ENCODE measurements around the gene HADH. TPM values are rescaled to one million over a fixed set of nuclear protein-coding genes. Genes with fewer than 3 reads are reported as not detected.

The HADH gene
- total RNA-seq, 5 donors from 2014 or later (not counting 1 experiment from before 2014, with no cell fraction given) = 14.2 to 25.0 (median 17.8) TPM

- peaks cover 43 to 48% (median 45%) of the 10 kb centered on the region in 3 donors for H3K4me1 Mint-ChIP-seq
- H3K36me3 ChIP-seq (ENCODE audit: control insufficient read depth in 2 of 2, extremely low read depth in 1 of 2, insufficient read depth in 1 of 2, low read length in 1 of 2) = peaks cover 5 to 16% of the 10 kb centered on the region in 2 donors
- H3K27me3 Mint-ChIP-seq = no peaks in the 10 kb centered on the region
- no CpG with 5 or more reads among the region's 3 CpGs for WGBS (ENCODE audit: insufficient coverage)
- peak in 3 of 4 experiments; percentile 33 to 43 (median 36) for ATAC-seq (replicated peaks in 1 of 4)
- no peak overlapping the region for H3K27ac ChIP-seq (ENCODE audit: low read length)
- H3K4me3 Mint-ChIP-seq = no peak overlapping the region
- ChIA-PET POLR2A (no interaction called here), CTCF (interaction anchor here in 1 of 2 donors (1.7 kb wide), 1 partner anchor 12 kb away, joined by 5 read pairs; no protein-coding TSS in a partner anchor)
- H3K9me3 ChIP-seq = no peaks in the 10 kb centered on the region
- peak in 1 of 35 experiments; percentile 38 for DNase-seq
- peaks cover 15% of the 10 kb centered on the region for H3K36me3 Mint-ChIP-seq
- no peaks in the 10 kb centered on the region for H3K9me3 Mint-ChIP-seq
- H3K27ac Mint-ChIP-seq = peak overlapping the region; percentile 88 to 89
- peaks cover 13 to 19% of the 10 kb centered on the region in 2 experiments for H3K4me1 ChIP-seq (ENCODE audit: control insufficient read depth in 1 of 2, extremely low read depth in 1 of 2, insufficient read depth in 2 of 2, low read length in 2 of 2)
- H3K4me3 ChIP-seq (ENCODE audit: control insufficient read depth in 1 of 2, extremely low read depth in 1 of 2, low read length in 1 of 2) = no peak overlapping the region
- no peaks in the 10 kb centered on the region for H3K27me3 ChIP-seq (replicated peaks in 1 of 2; ENCODE audit: control insufficient read depth in 2 of 2, extremely low read depth in 1 of 2, insufficient read depth in 2 of 2, low read length in 1 of 2)
Observed at GRCh38 chr4:108042927-108043326, 53.2 kb downstream of the HADH start.

GRCh38 chr4:108043526-108043925 is 53.8 kb downstream of the HADH start:
- ChIA-PET POLR2A (no interaction called here), CTCF (interaction anchor here in 1 of 2 donors (1.0 to 1.7 kb wide), 2 partner anchors 10 to 12 kb away, joined by 3 to 5 read pairs; no protein-coding TSS in a partner anchor)
- no peak for DNase-seq
- Histone ChIP-seq H3K4me1 (ENCODE audit: control insufficient read depth in 1 of 2, extremely low read depth in 1 of 2, insufficient read depth in 2 of 2, low read length in 2 of 2) (peaks cover 17 to 21% of the 10 kb centered on the region in 2 experiments), H3K27ac (ENCODE audit: low read length) (peak overlapping the region; percentile 14), H3K4me3 (ENCODE audit: control insufficient read depth in 1 of 2, extremely low read depth in 1 of 2, low read length in 1 of 2) (no peak overlapping the region), H3K9me3 (no peaks in the 10 kb centered on the region), H3K36me3 (ENCODE audit: control insufficient read depth in 2 of 2, extremely low read depth in 1 of 2, insufficient read depth in 1 of 2, low read length in 1 of 2) (peaks cover 11 to 22% of the 10 kb centered on the region in 2 donors), H3K27me3 (replicated peaks in 1 of 2; ENCODE audit: control insufficient read depth in 2 of 2, extremely low read depth in 1 of 2, insufficient read depth in 2 of 2, low read length in 1 of 2) (no peaks in the 10 kb centered on the region)
- Mint-ChIP-seq H3K27ac (peak overlapping the region; percentile 88 to 89), H3K36me3 (peaks cover 19% of the 10 kb centered on the region), H3K4me1 (peaks cover 46 to 50% (median 49%) of the 10 kb centered on the region in 3 donors), H3K9me3 (no peaks in the 10 kb centered on the region), H3K27me3 (no peaks in the 10 kb centered on the region), H3K4me3 (no peak overlapping the region)
- peak; percentile 54 to 58 (median 57) for ATAC-seq (replicated peaks in 1 of 4)
- WGBS (ENCODE audit: insufficient coverage) = 73% methylated on average over 5 of the region's 5 CpGs

GRCh38 chr4:108044951-108045686 is 55.4 kb downstream of the HADH start:
- peak overlapping the region; percentile 77 to 81 for H3K27ac Mint-ChIP-seq
- ChIA-PET CTCF (interaction anchor here in 1 of 2 donors (0.6 kb wide), 1 partner anchor 570 kb away, joined by 3 read pairs; no protein-coding TSS in a partner anchor), POLR2A (no interaction called here)
- ATAC-seq (replicated peaks in 1 of 4) = peak in 3 of 4 experiments; percentile 4 to 15 (median 4)
- peaks cover 11 to 28% of the 10 kb centered on the region in 2 donors for H3K36me3 ChIP-seq (ENCODE audit: control insufficient read depth in 2 of 2, extremely low read depth in 1 of 2, insufficient read depth in 1 of 2, low read length in 1 of 2)
- no peaks in the 10 kb centered on the region for H3K27me3 Mint-ChIP-seq
- H3K9me3 Mint-ChIP-seq = no peaks in the 10 kb centered on the region
- peak overlapping the region in 1 of 3 donors; percentile 48 for H3K4me3 Mint-ChIP-seq
- H3K9me3 ChIP-seq = no peaks in the 10 kb centered on the region
- peaks cover 28 to 29% of the 10 kb centered on the region in 2 experiments for H3K4me1 ChIP-seq (ENCODE audit: control insufficient read depth in 1 of 2, extremely low read depth in 1 of 2, insufficient read depth in 2 of 2, low read length in 2 of 2)
- H3K27me3 ChIP-seq (replicated peaks in 1 of 2; ENCODE audit: control insufficient read depth in 2 of 2, extremely low read depth in 1 of 2, insufficient read depth in 2 of 2, low read length in 1 of 2) = no peaks in the 10 kb centered on the region
- 100% methylated on average over 1 of the region's 9 CpGs for WGBS (ENCODE audit: insufficient coverage)
- no peak overlapping the region for H3K4me3 ChIP-seq (ENCODE audit: control insufficient read depth in 1 of 2, extremely low read depth in 1 of 2, low read length in 1 of 2)
- no peak for DNase-seq
- H3K4me1 Mint-ChIP-seq = peaks cover 60 to 63% (median 60%) of the 10 kb centered on the region in 3 donors
- peaks cover 28% of the 10 kb centered on the region for H3K36me3 Mint-ChIP-seq
- H3K27ac ChIP-seq (ENCODE audit: low read length) = no peak overlapping the region

GRCh38 chr4:108045687-108046024 is 56.0 kb downstream of the HADH start:
- Mint-ChIP-seq H3K27ac (peak overlapping the region; percentile 77 to 81), H3K4me1 (peaks cover 65 to 68% (median 66%) of the 10 kb centered on the region in 3 donors), H3K27me3 (no peaks in the 10 kb centered on the region), H3K4me3 (peak overlapping the region in 1 of 3 donors; percentile 48), H3K9me3 (no peaks in the 10 kb centered on the region), H3K36me3 (peaks cover 28% of the 10 kb centered on the region)
- Histone ChIP-seq H3K9me3 (no peaks in the 10 kb centered on the region), H3K4me1 (ENCODE audit: control insufficient read depth in 1 of 2, extremely low read depth in 1 of 2, insufficient read depth in 2 of 2, low read length in 2 of 2) (peaks cover 31 to 35% of the 10 kb centered on the region in 2 experiments), H3K36me3 (ENCODE audit: control insufficient read depth in 2 of 2, extremely low read depth in 1 of 2, insufficient read depth in 1 of 2, low read length in 1 of 2) (peaks cover 11 to 28% of the 10 kb centered on the region in 2 donors), H3K27me3 (replicated peaks in 1 of 2; ENCODE audit: control insufficient read depth in 2 of 2, extremely low read depth in 1 of 2, insufficient read depth in 2 of 2, low read length in 1 of 2) (no peaks in the 10 kb centered on the region), H3K4me3 (ENCODE audit: control insufficient read depth in 1 of 2, extremely low read depth in 1 of 2, low read length in 1 of 2) (no peak overlapping the region), H3K27ac (ENCODE audit: low read length) (peak overlapping the region; percentile 56)
- ATAC-seq (replicated peaks in 1 of 4) (peak in 3 of 4 experiments; percentile 26 to 63 (median 34)), DNase-seq (peak in 4 of 35 experiments; percentile 14 to 48 (median 21))
- POLR2A ChIA-PET = no interaction called here
- CTCF ChIA-PET = no interaction called here
- 75% methylated on average over 2 of the region's 3 CpGs for WGBS (ENCODE audit: insufficient coverage)

- Mint-ChIP-seq H3K36me3 (peaks cover 36% of the 10 kb centered on the region), H3K4me3 (no peak overlapping the region), H3K4me1 (peaks cover 80 to 83% (median 81%) of the 10 kb centered on the region in 3 donors), H3K27ac (peak overlapping the region in 1 of 2 donors; percentile 50), H3K27me3 (no peaks in the 10 kb centered on the region), H3K9me3 (no peaks in the 10 kb centered on the region)
- CTCF ChIA-PET = interaction anchor here in 1 of 2 donors (0.8 to 1.7 kb wide), 2 partner anchors 12 to 17 kb away, joined by 3 to 6 read pairs; no protein-coding TSS in a partner anchor
- H3K27ac ChIP-seq (ENCODE audit: low read length) = no peak overlapping the region
- ATAC-seq (replicated peaks in 1 of 4) = no peak
- no peaks in the 10 kb centered on the region for H3K9me3 ChIP-seq
- POLR2A ChIA-PET = interaction anchor here in 1 of 2 donors (0.6 kb wide), 1 partner anchor 20 kb away, joined by 4 read pairs; no protein-coding TSS in a partner anchor
- DNase-seq = no peak
- peaks cover 11 to 34% of the 10 kb centered on the region in 2 donors for H3K36me3 ChIP-seq (ENCODE audit: control insufficient read depth in 2 of 2, extremely low read depth in 1 of 2, insufficient read depth in 1 of 2, low read length in 1 of 2)
- no CpG with 5 or more reads among the region's 2 CpGs for WGBS (ENCODE audit: insufficient coverage)
- H3K27me3 ChIP-seq (replicated peaks in 1 of 2; ENCODE audit: control insufficient read depth in 2 of 2, extremely low read depth in 1 of 2, insufficient read depth in 2 of 2, low read length in 1 of 2) = no peaks in the 10 kb centered on the region
- H3K4me3 ChIP-seq (ENCODE audit: control insufficient read depth in 1 of 2, extremely low read depth in 1 of 2, low read length in 1 of 2) = no peak overlapping the region
- H3K4me1 ChIP-seq (ENCODE audit: control insufficient read depth in 1 of 2, extremely low read depth in 1 of 2, insufficient read depth in 2 of 2, low read length in 2 of 2) = peaks cover 45 to 48% of the 10 kb centered on the region in 2 experiments
Observed at GRCh38 chr4:108047199-108047598, 57.5 kb downstream of the HADH start.

- DNase-seq (no peak), ATAC-seq (replicated peaks in 1 of 4) (no peak)
- POLR2A ChIA-PET = interaction anchor here (0.6 to 0.7 kb wide), 4 partner anchors 17 to 671 kb away, joined by 3 to 4 read pairs (median 3); no protein-coding TSS in a partner anchor
- Histone ChIP-seq H3K9me3 (no peaks in the 10 kb centered on the region), H3K4me3 (ENCODE audit: control insufficient read depth in 1 of 2, extremely low read depth in 1 of 2, low read length in 1 of 2) (no peak overlapping the region), H3K27ac (ENCODE audit: low read length) (no peak overlapping the region), H3K4me1 (ENCODE audit: control insufficient read depth in 1 of 2, extremely low read depth in 1 of 2, insufficient read depth in 2 of 2, low read length in 2 of 2) (peaks cover 50 to 53% of the 10 kb centered on the region in 2 experiments), H3K27me3 (replicated peaks in 1 of 2; ENCODE audit: control insufficient read depth in 2 of 2, extremely low read depth in 1 of 2, insufficient read depth in 2 of 2, low read length in 1 of 2) (no peaks in the 10 kb centered on the region), H3K36me3 (ENCODE audit: control insufficient read depth in 2 of 2, extremely low read depth in 1 of 2, insufficient read depth in 1 of 2, low read length in 1 of 2) (peaks cover 11 to 43% of the 10 kb centered on the region in 2 donors)
- Mint-ChIP-seq H3K27me3 (no peaks in the 10 kb centered on the region), H3K4me3 (peak overlapping the region in 1 of 3 donors; percentile 77), H3K9me3 (no peaks in the 10 kb centered on the region), H3K36me3 (peaks cover 43% of the 10 kb centered on the region), H3K4me1 (peaks cover 86 to 89% (median 87%) of the 10 kb centered on the region in 3 donors), H3K27ac (peak overlapping the region in 1 of 2 donors; percentile 98)
- CTCF ChIA-PET = interaction anchor here (0.6 to 1.7 kb wide), 4 partner anchors 13 to 1357 kb away, joined by 3 to 6 read pairs (median 4); no protein-coding TSS in a partner anchor
- 100% methylated on average over 1 of the region's 6 CpGs for WGBS (ENCODE audit: insufficient coverage)
Observed at GRCh38 chr4:108048157-108048556, 58.5 kb downstream of the HADH start.
